Right renal cortex interstitium (tissue), 3 donors: ENCODE results near the gene C12orf76. TPM values are rescaled to one million over a fixed set of nuclear protein-coding genes. Genes with fewer than 3 reads are reported as not detected.
"Not testable (repeated sequence)": the region's sequence is repeated elsewhere in the genome, so short reads cannot be mapped to it uniquely, and the experiment has no call there.

Experiments
- DNase-seq, 3 donors: peaks; one replicate each; pipeline ENCODE4 v3.0.0-alpha.2; 2013; ENCODE audit warnings: low read depth in 3 of 3, low spot score in 2 of 3
- polyA plus RNA-seq, 3 donors: library from polyadenylated mRNA; unstranded; fragments of 120-200 nt; gene quantifications; one replicate each; pipeline ENCODE4 v1.2.1, GENCODE V29; 2013; ENCODE audit not compliant: insufficient read length in 3 of 3

The C12orf76 gene
- polyA plus RNA-seq, 3 donors, result 29.1 to 31.6 (median 30.6) TPM

DNA sequence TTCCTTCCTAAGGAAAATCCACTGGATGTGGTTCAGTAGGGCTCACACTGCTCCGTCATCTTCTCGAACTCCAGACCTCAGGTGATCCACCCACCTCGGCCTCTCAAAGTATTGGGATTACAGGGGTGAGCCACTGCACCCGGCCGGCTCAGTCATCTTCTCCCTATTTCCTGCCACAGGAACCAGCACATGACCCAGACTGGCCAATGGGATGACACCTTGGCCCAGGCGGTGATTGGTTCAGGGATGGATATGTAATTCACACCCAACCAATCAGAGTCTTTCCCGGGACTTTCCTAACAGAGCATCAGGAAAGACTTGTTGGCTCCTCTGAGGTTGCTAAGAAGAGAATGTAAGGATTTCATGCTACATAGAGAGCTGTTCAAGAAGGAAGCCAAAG lies 19.2 kb upstream of the C12orf76 start:
- no peak for DNase-seq

DNA sequence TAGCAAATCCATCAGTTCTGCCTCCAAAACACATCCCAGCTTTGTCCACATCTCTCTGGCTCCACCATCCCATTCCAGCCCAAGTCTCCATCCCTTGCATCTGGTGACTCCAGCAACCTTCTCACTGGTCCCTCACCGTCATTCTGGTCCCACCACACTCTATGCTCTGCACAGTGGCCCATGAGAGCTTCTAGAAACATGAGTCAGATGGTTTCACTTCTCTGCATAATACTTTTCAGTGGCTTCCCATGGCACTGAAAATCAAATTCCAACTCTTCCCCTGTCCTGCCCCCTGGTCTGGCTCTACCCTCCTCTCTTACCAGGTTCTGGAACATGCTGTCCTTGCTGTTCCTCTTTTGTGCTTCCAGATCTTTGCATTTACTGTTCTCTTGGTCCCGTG lies 17.2 kb upstream of the C12orf76 start:
- no peak for DNase-seq

DNA sequence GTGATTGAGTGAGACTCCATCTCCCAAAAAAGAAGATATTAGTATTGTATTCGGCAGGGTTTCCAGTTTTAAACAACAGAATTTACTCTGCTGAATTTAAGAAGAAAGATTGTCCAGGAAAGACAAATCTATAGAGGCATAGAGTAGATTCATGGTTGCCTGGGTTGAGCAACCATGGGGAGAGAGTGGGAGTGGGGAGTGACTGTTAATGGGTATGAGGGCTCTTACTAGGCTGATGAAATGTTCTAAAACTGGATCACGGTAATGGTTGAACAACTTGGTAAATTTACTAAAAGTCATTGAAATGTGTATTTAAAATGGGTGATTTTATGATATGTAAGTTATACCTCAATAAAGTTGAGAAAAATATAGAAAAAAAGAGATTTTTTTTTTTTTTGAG lies 13.9 kb upstream of the C12orf76 start:
- DNase-seq, result no peak

DNA sequence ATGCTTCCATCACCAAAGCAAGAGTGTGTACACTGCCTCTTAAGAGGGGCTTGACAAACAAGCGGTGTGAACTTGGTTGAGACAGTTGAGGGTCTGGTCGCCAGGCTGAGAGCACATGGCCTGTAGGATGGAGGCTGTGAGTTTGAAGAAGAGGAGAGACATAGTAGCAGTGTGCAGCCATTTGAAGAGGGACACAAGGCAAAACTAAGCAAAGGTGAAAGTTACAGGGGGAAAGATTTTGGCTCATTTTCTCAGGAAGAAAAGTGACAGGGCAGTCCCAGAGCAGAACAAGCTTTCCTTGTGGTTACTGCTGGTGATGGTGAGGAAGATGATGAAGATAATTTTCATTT lies 11.3 kb upstream of the C12orf76 start:
- DNase-seq, result no peak

DNA sequence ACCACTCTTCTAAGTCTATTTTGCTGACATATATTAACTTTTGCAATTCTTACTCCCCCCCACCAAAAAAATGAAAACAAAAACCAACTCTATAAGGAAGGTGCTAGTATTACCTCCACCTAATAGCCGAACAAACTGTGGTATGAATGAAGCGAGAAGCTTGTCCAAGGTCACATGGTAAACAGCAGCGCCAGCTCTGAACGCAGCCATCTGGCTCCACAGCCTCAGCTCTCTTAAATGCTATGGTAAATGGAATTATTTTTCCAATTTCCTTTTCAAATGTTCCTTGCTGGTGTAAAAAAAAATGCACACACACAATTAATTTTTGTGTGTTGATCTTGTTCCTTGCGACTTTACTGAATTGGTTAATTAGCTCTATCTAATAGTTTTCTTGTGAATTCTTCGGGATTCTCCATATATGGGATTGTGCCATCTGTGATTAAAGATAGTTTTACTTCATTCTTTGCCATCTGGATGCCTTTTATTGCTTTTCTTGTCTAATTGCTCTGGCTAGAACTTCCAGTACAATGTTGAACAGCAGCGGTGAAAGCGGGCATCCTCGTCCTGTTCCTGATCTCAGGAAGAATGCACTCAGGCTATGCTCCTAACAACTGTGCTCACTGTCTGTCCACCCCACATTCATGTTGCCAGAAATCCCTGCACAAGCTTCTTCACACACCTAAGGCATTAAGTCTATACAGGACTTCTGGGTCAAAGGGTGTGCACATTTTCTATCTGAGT lies 10.7 kb upstream of the C12orf76 start:
- no peak for DNase-seq

DNA sequence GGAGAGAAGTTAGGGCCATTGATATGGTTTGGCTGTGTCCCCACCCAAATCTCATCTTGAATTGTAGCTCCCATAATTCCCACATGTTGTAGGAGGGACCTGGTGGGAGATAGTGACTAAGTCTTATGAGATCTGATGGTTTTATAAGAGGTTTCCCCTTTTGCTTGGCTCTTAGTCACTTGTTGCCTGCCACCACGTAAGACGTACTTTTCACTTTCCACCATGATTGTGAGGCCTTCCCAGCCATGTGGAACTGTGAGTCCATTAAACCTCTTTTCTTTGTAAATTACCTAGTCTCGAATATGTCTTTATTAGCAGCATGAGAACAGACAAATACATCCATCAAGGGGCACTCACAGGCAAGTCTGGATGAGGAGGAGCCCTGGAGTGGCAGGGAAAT lies 8.3 kb upstream of the C12orf76 start:
- not testable (repeated sequence) for DNase-seq

DNA sequence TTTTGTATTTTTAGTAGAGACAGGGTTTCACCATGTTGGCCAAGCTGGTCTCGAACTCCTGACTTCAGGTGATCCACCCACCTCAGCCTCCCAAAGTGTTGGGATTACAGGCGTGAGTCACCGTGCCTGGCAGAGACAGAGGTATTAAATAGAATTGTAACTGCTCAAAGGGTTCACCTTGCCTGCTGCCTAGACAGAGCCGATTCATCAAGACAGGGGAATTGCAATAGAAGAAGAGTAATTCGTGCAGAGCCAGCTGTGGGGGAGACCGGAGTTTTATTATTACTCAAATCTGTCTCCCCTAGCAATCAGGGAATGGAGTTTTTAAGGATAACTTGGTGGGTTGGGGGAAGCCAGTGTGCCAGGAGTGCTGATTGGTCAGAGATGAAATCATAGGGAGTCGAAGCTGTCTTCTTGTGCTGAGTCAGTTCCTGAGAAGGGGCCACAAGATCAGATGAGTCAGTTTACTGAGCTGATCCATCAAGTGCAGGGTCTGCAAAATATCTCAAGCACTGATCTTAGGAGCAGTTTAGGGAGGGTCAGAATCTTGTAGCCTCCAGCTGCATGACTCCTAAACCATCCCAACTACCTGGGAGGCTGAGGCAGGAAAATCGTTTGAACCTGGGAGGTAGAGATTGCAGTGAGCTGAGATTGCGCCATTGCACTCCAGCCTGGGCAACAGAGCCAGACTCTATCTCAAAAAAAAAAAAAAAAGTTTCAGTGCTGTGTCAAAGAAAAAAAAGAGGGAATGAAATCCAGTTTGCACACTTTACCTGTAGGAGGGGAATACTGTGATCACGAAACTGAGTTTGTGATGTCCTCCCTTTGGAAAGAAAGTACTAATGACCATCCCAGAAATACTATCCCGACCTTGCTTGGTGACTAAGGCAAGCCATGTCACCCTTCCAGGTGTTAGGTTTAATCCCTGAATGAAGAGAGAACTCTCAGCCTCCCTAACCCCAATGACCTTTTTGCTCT lies 7.3 kb upstream of the C12orf76 start:
- not testable (repeated sequence) for DNase-seq

DNA sequence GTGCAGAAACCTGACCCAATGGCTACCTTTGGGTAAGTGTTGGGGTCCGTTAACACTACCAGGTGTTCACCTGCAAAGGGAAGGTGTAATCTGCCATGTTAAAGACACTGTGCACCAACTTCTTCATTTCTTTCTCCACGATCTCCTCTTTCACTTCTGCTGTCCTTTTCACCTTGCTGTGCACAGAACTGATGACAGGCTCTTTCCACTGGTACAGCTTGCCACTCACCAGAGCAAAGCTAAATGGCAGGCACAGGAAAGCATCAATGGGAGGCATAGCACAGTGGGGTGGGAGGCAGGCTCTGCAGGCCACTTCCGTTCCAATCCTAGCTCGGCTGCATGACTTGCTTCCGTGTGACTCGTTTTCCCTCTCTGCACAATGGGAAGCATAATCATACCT lies 2.6 kb upstream of the C12orf76 start:
- no peak for DNase-seq

DNA sequence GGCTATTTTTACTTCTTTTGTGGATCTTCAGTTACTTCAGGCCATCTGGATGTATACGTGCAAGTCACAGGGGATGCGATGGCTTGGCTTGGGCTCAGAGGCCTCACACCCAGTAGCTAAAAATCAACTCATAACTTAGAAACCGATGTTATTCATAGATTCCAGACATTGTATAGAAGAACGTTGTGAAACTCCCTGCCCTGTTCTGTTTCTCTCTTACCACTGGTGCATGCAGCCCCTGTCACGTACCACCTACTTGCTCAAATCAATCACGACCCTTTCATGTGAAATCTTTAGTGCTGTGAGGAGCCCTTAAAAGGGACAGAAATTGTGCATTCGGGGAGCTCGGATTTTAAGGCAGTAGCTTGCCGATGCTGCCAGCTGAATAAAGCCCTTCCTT lies 1.3 kb upstream of the C12orf76 start:
- DNase-seq, result not testable (repeated sequence)

DNA sequence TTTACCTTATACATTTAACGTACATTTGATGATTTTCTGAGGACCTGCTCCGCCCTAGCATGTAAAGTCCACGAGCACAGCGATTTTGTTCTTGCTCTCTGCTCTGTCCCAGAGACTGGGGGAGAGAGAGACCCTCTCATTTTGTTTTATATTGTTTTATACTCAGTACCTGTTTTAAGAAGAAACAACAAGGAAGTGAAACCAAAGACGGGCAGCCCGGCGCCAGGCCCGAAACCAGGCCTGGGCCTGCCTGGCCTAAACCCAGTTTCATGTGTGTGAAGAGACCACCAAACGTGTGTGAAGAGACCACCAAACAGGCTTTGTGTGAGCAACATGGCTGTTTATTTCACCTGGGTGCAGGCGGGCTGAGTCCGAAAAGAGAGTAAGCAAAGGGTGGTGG lies 712 bp upstream of the C12orf76 start:
- DNase-seq, result not testable (repeated sequence)

DNA sequence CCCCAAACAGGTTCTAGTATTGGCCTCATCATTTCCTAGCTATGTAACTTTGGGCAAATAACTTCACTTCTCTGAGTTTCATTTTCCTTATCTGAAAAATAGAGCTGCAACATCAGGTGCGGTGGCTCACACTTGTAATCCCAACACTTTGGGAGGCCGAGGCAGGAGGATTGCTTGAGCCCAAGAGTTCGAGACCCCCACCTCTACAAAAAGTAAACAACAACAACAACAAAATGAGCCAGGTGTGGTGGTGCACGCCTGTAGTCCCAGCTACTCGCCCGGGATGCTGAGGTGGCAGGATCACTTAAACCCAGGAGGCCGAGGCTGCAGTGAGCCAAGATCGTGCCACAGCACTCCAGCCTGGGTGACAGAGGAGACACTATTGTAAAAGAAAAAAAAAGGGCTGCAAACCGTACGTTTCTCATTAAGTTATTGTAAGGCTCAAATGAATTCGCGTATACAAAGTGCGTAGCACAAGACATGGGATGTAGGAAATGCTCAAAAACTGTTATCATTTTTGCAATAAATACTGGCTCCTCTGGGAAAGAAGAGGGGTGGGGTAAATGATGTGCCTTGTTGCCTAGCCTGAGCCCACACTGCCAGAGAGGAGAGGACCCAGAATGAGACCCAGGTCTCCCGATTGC lies 903 bp downstream of the C12orf76 start:
- DNase-seq, result no peak

DNA sequence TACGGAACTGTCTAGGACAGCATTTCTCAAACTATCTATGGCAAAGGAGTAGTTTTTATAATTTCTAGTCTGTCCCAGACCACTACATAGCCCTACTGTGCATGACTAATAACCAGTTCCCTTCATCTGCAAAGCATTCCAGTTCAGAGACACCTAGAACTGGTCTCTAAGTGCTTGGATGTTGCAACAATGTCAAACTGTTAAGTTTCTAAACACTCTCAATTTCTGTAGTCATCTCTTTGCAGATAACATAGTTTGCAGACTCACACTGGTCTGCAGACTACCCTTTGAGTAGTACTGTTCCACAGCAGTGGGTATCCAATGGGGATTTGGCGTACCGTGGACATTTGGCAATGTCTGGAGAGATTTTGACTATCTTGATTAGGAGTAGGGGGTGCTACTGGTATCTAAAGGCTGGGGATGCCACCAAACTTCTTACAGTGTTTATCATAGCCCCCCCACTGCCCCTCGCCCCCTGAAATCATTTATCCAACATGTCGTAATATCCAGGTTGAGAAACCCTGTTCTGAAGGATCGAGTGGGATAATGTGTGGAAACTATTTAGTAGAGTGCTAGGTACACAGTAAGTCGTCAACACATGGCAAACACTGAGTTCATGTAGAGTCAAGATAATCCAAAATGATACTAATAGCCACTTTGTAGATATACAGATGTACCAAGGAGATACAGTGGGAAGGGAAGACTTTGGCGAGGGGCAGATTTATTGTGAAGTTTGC lies 1.7 kb downstream of the C12orf76 start:
- no peak for DNase-seq

DNA sequence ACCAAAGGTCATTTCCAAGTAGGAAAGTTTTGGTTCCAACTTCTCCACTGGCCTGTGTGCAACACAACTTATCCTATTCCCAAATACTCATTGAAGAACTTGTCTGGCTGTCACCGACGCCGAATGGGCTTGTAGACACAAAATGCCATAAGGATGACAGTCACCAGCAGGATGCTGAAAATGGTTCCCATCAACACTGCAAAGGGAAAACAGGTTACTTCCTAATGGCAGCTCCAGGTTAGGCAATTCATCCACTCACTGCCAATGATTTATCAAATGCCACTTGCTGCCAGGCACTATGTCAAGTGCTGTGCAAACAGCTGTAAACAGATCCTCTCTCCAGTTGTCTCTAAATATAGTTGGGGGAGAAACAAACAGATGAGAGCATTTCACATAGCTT lies 6.1 kb downstream of the C12orf76 start:
- DNase-seq, result no peak

DNA sequence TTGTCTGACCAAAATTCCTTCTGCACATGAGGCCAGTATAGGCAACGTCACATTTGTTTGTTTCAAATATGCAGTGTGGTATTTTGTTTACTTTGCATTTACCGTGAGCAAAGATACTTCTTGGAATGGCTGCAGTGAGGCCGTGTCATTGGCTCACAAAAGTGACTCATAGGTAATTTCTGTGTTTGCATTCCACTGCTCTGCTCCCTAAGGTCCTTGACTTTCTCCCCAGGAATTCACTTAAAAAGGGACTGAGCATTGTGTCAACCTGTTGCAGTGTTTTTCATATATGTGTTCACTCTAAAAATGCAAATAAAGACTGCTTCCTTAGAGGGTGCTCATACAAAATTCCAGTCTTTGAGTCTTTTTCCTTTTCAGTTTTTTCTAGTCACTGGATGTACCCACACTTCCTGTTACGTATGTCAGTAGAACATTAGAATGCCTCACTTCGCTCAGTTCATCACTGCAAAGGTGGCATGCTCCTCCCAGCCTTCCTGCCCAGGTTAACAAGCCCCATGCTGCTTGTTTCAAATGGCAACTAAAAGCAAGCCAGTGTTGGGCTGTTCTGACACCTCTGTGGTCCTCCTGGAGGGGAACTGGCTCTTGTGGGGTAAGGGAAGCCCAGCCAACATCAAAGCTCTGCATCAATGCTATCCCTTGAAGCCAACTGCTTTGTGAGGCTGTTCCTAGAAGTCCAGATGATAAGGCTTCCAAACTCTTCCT lies 9.1 kb downstream of the C12orf76 start:
- DNase-seq, result no peak

DNA sequence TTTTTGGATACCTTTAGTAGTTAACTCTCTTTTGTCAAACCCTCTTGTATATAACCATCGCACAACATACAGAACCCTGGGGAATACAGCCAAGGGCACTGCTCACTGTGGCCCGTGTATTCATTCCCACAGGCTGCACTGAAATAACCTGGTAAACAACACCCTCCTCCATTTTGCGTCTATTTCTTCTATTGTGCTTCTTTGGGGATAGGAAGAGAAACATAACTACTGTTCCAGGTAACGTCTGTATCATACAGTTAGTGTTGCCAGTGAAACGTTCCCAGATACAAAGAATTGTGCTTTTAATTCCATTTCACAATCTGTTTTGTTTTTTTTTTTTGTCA lies 9.6 kb downstream of the C12orf76 start:
- no peak for DNase-seq

DNA sequence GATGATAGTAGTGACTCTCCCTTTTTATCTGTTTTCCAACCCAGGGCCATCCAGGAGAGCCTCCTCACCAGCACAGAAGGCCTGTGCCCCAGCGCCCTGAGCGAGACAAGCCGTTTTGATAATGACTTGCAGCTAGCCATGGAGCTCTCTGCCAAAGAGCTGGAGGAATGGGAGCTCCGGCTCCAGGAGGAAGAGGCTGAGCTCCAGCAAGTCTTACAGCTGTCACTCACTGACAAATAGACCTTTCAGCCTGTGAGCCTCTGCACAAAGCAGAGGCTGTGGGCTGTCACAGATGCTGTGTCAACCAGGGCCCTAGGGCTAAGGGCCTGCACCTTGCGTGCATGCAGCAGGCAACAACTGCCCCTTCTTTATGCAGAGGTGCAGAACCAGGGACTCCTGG lies 11.0 kb downstream of the C12orf76 start:
- DNase-seq, result no peak

DNA sequence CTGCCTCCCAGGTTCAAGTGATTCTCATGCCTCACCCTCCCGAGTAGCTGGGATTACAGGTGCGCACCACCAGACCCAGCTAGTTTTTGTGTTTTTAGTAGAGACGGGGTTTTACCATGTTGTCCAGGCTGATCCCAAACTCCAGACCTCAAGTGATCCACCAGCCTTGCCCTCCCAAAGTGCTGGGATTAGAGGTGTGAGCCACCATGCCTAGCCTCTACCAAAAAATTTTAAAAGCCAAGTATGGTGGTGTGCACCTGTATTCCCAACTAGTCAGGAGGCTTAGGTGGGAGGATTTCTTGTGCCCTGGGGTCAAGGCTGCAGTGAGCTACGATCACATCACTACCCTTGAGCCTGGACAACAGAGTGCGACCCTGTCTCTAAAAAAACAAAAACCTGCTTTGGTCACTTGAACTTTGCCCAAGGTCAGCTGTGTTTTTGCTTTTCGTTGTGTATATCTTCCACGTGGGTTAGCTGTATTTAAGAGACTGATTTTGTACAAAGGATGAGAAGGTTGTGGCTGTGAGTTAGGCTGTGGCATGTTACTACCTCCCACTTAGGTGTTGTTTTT lies 12.7 kb downstream of the C12orf76 start:
- no peak for DNase-seq

DNA sequence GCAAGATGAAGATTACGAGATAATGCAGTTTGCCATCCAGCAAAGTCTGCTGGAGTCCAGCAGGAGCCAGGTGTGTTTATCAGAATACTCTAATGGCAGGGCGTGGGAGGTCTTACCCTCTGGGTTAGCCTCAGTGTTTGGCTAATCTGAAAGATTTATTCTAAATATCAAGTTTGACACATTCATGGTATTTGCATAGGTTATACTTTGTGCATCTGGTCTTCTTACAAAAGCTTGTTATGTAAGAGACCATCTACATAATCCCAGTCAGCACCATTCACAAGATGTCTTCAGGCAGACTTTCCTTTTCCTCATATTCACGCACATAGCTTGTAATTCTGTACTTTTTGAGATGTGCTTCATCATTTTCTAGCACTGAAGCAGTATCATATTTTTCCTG lies 14.4 kb downstream of the C12orf76 start:
- DNase-seq, result no peak

DNA sequence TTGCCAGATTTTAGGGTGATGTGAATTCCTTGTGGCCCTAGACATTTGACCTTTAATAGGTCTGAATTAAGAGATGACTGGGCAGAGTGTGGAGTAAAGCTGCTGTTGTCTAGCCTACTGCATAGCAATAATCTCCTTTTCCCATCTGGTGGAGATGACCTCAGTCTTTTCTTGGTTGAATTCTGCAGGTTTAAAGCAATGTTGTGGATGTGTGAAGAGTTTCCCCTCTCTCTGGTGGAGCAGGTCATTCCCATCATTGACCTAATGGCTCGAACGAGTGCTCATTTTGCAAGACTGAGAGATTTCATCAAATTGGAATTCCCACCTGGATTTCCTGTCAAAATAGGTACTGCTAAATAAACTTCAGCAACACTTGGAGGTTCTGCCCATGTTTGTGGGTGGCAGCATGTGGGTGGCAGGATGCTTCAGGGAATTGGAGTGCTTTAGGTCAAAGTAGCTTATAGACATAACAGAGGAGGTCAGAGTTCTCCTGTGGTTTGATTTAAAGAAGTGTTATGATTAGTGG lies 19.0 kb downstream of the C12orf76 start:
- no peak for DNase-seq

DNA sequence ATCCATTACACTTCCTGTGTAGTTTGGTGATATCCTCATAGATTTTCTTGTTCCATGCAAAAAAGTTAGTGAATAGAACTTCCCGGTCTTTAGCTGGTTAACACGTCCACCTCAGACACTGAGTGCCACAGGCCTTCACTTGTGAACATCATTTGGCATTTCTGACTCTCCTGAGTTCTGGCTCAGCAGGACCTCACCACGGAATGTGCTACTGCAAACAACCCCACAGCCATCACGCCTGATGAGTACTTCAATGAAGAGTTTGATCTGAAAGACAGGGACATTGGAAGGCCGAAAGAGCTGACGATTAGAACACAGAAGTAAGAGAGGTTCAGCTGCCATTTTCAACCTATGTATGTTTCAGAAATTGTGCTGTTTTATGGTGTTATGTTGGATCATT lies 20.0 kb downstream of the C12orf76 start:
- no peak for DNase-seq
